Fibroblast of lung (primary cell): ENCODE measurements around the gene ZNF563.

Experiments used
- CTCF ChIP-seq, 2 donors: IDR thresholded peaks in 1 of 2; conservative IDR thresholded peaks in 1 of 2; 1 replicate in 1 of 2; 2 replicates in 1 of 2; pipeline ENCODE4 v1.5.1; 2011 to 2012; ENCODE audit warnings: low read length in 2 of 2, control low read depth in 1 of 2, inconsistent platforms in 1 of 2, low read depth in 1 of 2, mild to moderate bottlenecking in 1 of 2
- EZH2 ChIP-seq: IDR thresholded peaks from 2 replicates; pipeline ENCODE4 v1.5.1; 2012; ENCODE audit warnings: low read length, control low read depth, mild to moderate bottlenecking; ENCODE audit errors: missing control alignments

- TF ChIP-seq CTCF (conservative IDR thresholded peaks at IDR 0.05 in 1 of 2, IDR thresholded peaks at IDR 0.05 in 1 of 2; ENCODE audit: low read depth in 1 of 2, low read length in 2 of 2) (no peak), EZH2 (no peak)
Measured at GRCh38 chr19:12284226-12284625, 49.2 kb downstream of the ZNF563 start.
